ENCODE results near the gene ZNF827.

The ZNF827 gene

DNA sequence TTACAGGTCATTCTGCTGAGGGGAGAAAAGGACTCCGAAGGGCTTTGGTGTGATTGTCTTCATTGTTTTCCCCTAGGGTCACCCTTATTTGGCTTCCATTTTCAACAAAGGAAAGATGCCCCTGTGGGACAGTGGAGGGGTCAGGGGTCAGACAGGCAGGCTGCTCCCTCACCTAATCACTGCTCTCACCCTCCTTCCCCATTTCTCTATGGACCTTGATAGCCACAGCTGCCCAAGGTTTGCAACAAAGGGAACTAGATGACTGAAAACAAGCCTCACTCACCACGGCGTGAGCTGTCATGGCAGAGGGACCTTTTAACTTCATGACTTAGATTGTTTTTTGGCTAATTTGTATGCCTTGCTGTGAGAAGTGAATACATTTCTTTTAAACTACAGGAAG lies 218.0 kb downstream of the ZNF827 start:
- no peak for DNase-seq (ENCODE audit: low read depth, low spot score)

DNA sequence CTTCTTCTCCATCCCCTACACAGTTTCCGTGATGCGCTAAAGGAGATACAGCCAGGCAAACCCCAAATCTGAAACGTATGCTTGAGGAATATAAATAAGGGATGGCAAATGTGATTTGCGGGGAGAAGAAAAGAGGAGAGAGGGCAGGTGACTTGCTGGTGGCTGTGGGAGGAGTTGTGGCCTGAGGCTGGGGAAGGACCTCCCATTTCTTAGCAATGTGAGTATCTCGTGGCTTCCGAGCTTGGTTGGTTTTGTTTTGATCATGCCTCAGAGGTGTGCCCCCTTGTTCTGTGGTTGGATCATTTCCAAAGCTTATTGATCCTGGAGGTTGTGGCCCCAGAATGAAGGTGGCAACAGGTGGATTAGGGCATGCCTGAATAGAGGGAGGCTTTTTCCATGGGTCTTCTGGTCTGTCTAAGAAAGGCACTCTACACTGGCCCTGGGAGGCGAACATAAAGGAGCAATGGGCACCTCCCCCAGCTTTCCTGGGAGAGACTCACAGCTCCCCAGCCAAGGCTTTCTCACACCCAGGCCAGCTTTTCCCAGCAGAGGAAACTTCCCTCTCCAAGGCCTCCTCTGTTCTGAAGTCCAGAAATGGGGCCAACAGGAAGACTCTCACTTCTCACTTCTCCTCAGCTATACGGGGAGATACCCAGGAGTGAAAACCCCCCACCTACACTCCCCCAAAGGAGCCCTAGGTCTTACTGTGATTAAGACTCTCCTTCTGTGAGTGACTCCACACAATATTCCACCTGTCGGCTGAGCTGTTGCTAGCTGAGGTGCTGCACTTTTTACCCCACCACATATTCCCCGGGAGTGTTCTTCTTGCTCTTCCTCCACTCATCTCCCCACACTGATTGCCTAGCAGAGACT lies 218.6 kb downstream of the ZNF827 start:
- DNase-seq (ENCODE audit: low read depth, low spot score), result no peak

GRCh38 chr4:145716661-145717200 lies 221.9 kb downstream of the ZNF827 start:
- DNase-seq (ENCODE audit: low read depth, low spot score), result no peak

DNA sequence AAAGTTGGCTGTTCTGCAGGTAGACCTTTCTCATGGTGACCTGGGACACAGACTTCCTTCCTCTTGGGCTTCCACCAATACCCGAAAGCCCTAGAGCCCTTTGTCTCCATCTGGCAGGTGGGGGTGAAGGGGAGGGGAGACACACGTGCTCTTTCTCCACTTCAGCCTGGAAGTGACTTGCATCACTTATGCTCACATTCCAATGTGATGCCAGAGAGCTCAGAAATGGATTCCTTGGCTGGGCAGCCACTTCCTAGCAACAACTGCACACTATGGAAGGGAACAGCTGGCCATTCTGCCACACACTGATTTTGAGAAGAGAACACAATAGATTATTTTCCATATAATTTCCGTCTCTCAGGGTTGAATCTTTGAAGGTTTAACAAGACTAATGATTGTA lies 222.4 kb downstream of the ZNF827 start:
- DNase-seq (ENCODE audit: low read depth, low spot score), result no peak

- no peak for DNase-seq (ENCODE audit: low read depth, low spot score)
These were observed 228.8 kb downstream of the ZNF827 start for GRCh38 chr4:145709843-145710242.

DNA sequence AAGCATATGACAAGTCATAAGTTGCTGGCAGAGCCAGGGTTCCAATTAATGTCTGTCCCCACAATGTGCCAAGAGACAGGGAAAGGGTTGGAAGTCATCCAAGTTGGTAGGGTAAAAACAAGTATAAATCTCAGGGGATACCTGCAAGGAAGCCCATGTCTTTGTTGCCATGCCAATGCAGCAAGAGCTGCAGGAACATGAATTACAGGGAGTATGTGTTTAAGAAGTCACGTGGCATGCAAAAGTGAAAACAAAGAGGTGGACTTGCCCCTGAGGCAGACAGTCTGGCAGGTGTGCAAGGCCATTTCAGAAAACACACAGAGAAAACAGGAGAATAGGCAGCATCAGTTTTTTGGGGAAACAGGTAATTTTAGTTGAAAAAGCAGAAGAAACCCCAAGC lies 229.3 kb downstream of the ZNF827 start:
- DNase-seq (ENCODE audit: low read depth, low spot score), result no peak
